HepG2 (cell line): Measurements from ENCODE around the gene SPHK2. TPM values are rescaled to one million over a fixed set of nuclear protein-coding genes. Genes with fewer than 3 reads are reported as not detected.

Source experiments
- ATAC-seq: fragments of 200-7000 bp; cut with Tn5 transposase; 3 replicates; pipeline ENCODE4 v1.9.1; 2020; ENCODE audit warnings: mild to moderate bottlenecking, moderate library complexity
- BruUV-seq: library from RNA; stranded (reverse); fragments of 400-500 nt; replicated peaks from 2 replicates; lab custom pipeline; 2021; lab: Mats Ljungman, UMichigan
- CTCF ChIA-PET: fragments of 300-600 bp; formaldehyde crosslinking; extraction: SDS; loops from one replicate; lab custom pipeline; 2021; ENCODE audit warnings: low total read pairs, inconsistent platforms, low intra/inter-chr PET ratio; lab: Yijun Ruan, JAX
- POLR2A ChIA-PET: fragments of 350-600 bp; sonication (Branson Sonifier 250); formaldehyde crosslinking; loops from one replicate; lab custom pipeline; 2020; ENCODE audit warnings: antibody characterized with exemption, inconsistent platforms; lab: Yijun Ruan, JAX
- DNase-seq: peaks from one replicate; pipeline ENCODE4 v3.0.0-alpha.2; 2015; ENCODE audit warnings: low spot score
- FAIRE-seq: peaks from 3 replicates; lab custom pipeline; 2011; peaks lifted over from hg19 to GRCh38; lab: Jason Lieb, UNC
- H2AFZ ChIP-seq: one replicate; pipeline ENCODE4 v1.6.1; 2011; ENCODE audit warnings: low read length, inconsistent platforms
- H3K27ac ChIP-seq: fragments of 300-600 bp; 3 replicates; pipeline ENCODE4 v1.8.0; 2011; ENCODE audit warnings: mixed run types, mild to moderate bottlenecking, mixed read lengths, low read length, inconsistent platforms; ENCODE audit not compliant: insufficient read depth; ENCODE audit errors: extremely low read length
- H3K27me3 ChIP-seq, 2 experiments: fragments of 200-600 bp in 1 of 2; 2 replicates in 1 of 2; 3 replicates in 1 of 2; pipeline versions ENCODE4 v1.6.0 to v1.8.0; 2011; ENCODE audit warnings: low read length in 2 of 2, mild to moderate bottlenecking in 2 of 2, moderate library complexity in 2 of 2, inconsistent platforms in 1 of 2; ENCODE audit not compliant: insufficient read depth in 2 of 2, control insufficient read depth in 1 of 2
- H3K36me3 ChIP-seq, 2 experiments: fragments of 200-600 bp in 1 of 2; replicated peaks in 1 of 2; 2 replicates in 1 of 2; 3 replicates in 1 of 2; pipeline versions ENCODE4 v1.5.1 to v1.8.0; 2011; ENCODE audit warnings: low read length in 2 of 2, inconsistent platforms in 1 of 2; ENCODE audit not compliant: insufficient read depth in 2 of 2, control insufficient read depth in 1 of 2
- H3K4me1 ChIP-seq: 2 replicates; pipeline ENCODE4 v1.5.1; 2012; ENCODE audit warnings: low read length, inconsistent platforms; ENCODE audit not compliant: insufficient read depth
- H3K4me2 ChIP-seq: 2 replicates; pipeline ENCODE4 v1.6.0; 2011; ENCODE audit warnings: low read depth, low read length, inconsistent platforms
- H3K4me3 ChIP-seq, 3 experiments: fragments of 200-600 bp in 1 of 3; sonication (generic), shearing (Covaris generic) in 1 of 3; replicated peaks in 1 of 3; 2 replicates each; pipeline ENCODE4 v1.5.1; 2011 to 2016; ENCODE audit warnings: low read length in 3 of 3, inconsistent platforms in 2 of 3, low read depth in 2 of 3, mild to moderate bottlenecking in 2 of 3, control low read depth in 1 of 3, mixed read lengths in 1 of 3; ENCODE audit not compliant: insufficient read depth in 1 of 3
- H3K79me2 ChIP-seq: one replicate; pipeline ENCODE4 v1.6.1; 2011; ENCODE audit warnings: low read length, inconsistent platforms; ENCODE audit not compliant: insufficient read depth
- H3K9ac ChIP-seq: 2 replicates; pipeline ENCODE4 v1.6.0; 2011; ENCODE audit warnings: mild to moderate bottlenecking, low read depth, low read length, inconsistent platforms; ENCODE audit not compliant: insufficient read depth
- H3K9me3 ChIP-seq: 2 replicates; pipeline ENCODE4 v1.5.1; 2012; ENCODE audit warnings: mild to moderate bottlenecking, low read length
- H4K20me1 ChIP-seq: 2 replicates; pipeline ENCODE4 v1.6.0; 2011; ENCODE audit warnings: inconsistent platforms, mild to moderate bottlenecking, low read length, moderate library complexity; ENCODE audit not compliant: insufficient read depth
- AGO1 ChIP-seq: fragments of 200-400 bp; formaldehyde crosslinking; IDR thresholded peaks from 2 replicates; pipeline ENCODE4 v1.6.1; 2017; ENCODE audit warnings: mild to moderate bottlenecking, low read depth, low read length, moderate library complexity; ENCODE audit not compliant: poor library complexity, severe bottlenecking
- ASH2L ChIP-seq: fragments of 300-600, 200-600 bp; sonication (generic); IDR thresholded peaks from 2 replicates; pipeline ENCODE4 v1.7.0; 2017; ENCODE audit warnings: low read depth, mild to moderate bottlenecking, moderate library complexity, mixed read lengths, low read length; ENCODE audit not compliant: insufficient read length
- ESRRA ChIP-seq: sonication (generic); formaldehyde crosslinking; IDR thresholded peaks from 2 replicates; pipeline ENCODE4 v1.5.1; 2020; ENCODE audit warnings: mild to moderate bottlenecking, low read depth, missing genetic modification reagents
- GATAD2A ChIP-seq: IDR thresholded peaks from 2 replicates; pipeline ENCODE4 v1.6.1; 2016
- GRHL1 ChIP-seq: sonication (generic); formaldehyde crosslinking; conservative IDR thresholded peaks from 2 replicates; pipeline ENCODE4 v1.8.0; 2022; ENCODE audit warnings: missing genetic modification reagents
- HOXA5 ChIP-seq: sonication (generic); formaldehyde crosslinking; IDR thresholded peaks from 2 replicates; pipeline ENCODE4 v1.4.0; 2020; ENCODE audit warnings: missing genetic modification reagents
- JUNB ChIP-seq: sonication (generic); formaldehyde crosslinking; IDR thresholded peaks from 2 replicates; pipeline ENCODE4 v1.8.0; 2022; ENCODE audit warnings: missing genetic modification reagents, mild to moderate bottlenecking, borderline replicate concordance
- KLF16 ChIP-seq, 2 experiments: sonication (generic) in 1 of 2; formaldehyde crosslinking in 1 of 2; IDR thresholded peaks; 2 replicates each; pipeline versions ENCODE4 v1.6.1 to v1.8.0; 2016 to 2023; ENCODE audit warnings: missing genetic modification reagents in 2 of 2, missing compliant biosample characterization in 1 of 2
- NR1H2 ChIP-seq: sonication (generic); formaldehyde crosslinking; IDR thresholded peaks from 2 replicates; pipeline ENCODE4 v1.8.1; 2022; ENCODE audit warnings: low read depth, missing genetic modification reagents, borderline replicate concordance
- PHF20 ChIP-seq: sonication (generic); formaldehyde crosslinking; IDR thresholded peaks from 2 replicates; pipeline ENCODE4 v1.5.0; 2020; ENCODE audit warnings: mild to moderate bottlenecking, missing genetic modification reagents
- PLSCR1 ChIP-seq: sonication (generic); formaldehyde crosslinking; IDR thresholded peaks from 2 replicates; pipeline ENCODE4 v1.5.0; 2020; ENCODE audit warnings: missing genetic modification reagents, mild to moderate bottlenecking, borderline replicate concordance
- SOX13 ChIP-seq, 3 experiments: fragments of 450-650 bp in 1 of 3; sonication (generic) in 1 of 3; formaldehyde crosslinking in 1 of 3; IDR thresholded peaks in 2 of 3; conservative IDR thresholded peaks in 1 of 3; 2 replicates each; pipeline versions ENCODE4 v1.5.0 to v1.6.1; 2016 to 2020; ENCODE audit warnings: antibody characterized with exemption in 1 of 3, mild to moderate bottlenecking in 1 of 3, missing compliant biosample characterization in 1 of 3, missing genetic modification reagents in 1 of 3, moderate library complexity in 1 of 3
- TBX3 ChIP-seq: fragments of 450-650 bp; IDR thresholded peaks from 2 replicates; pipeline ENCODE4 v1.6.1; 2017; ENCODE audit warnings: antibody characterized with exemption, mild to moderate bottlenecking, inconsistent platforms, borderline replicate concordance
- ZFP1 ChIP-seq: IDR thresholded peaks from 2 replicates; pipeline ENCODE4 v1.6.1; 2016
- ZMYM3 ChIP-seq: sonication (generic); formaldehyde crosslinking; IDR thresholded peaks from 2 replicates; pipeline ENCODE4 v1.5.1; 2020; ENCODE audit warnings: mild to moderate bottlenecking, missing genetic modification reagents
- ZNF138 ChIP-seq: sonication (generic); formaldehyde crosslinking; IDR thresholded peaks from 2 replicates; pipeline ENCODE4 v1.5.0; 2020; ENCODE audit warnings: mild to moderate bottlenecking, low read depth, missing genetic modification reagents
- ZNF251 ChIP-seq: sonication (generic); formaldehyde crosslinking; IDR thresholded peaks from 2 replicates; pipeline ENCODE4 v1.9.0; 2021; ENCODE audit warnings: mild to moderate bottlenecking, missing genetic modification reagents
- ZNF343 ChIP-seq: sonication (generic); formaldehyde crosslinking; IDR thresholded peaks from 2 replicates; pipeline ENCODE4 v1.4.0; 2020; ENCODE audit warnings: mild to moderate bottlenecking, missing genetic modification reagents
- WGBS: methylation state at CpG from one replicate; pipeline ENCODE4 v1.1.6; 2017; ENCODE audit warnings: low lambda C conversion rate; 5-methylcytosine and 5-hydroxymethylcytosine counted together
- in situ Hi-C: cut with HindIII; loops from 2 replicates; pipeline ENCODE4 v1.10.0; 2017; ENCODE audit warnings: low pct_unique_long_range_greater_than_20kb; ENCODE audit not compliant: extremely low pct_ligation_motif_present
- intact Hi-C: fragments of 100-400 bp; cut with micrococcal nuclease; formaldehyde crosslinking; loops from one replicate; pipeline ENCODE4 v1.10.0; 2022; ENCODE audit not compliant: unreplicated experiment
- polyA plus RNA-seq, 8 experiments: library from polyadenylated mRNA; depleted of rRNA in 3 of 8; stranded (reverse) in 7 of 8; unstranded in 1 of 8; fragments of >200 nt; fragmentation: Illumina TruSeq in 4 of 8; extraction: Trizol in 4 of 8; gene quantifications; 2 replicates each; pipeline versions ENCODE4 v1.2.1 to v1.2.3, GENCODE V29; 2011 to 2016; ENCODE audit warnings: low read depth in 4 of 8, missing spikeins in 1 of 8, mixed read lengths in 1 of 8; ENCODE audit not compliant: insufficient read depth in 1 of 8
- total RNA-seq, 5 experiments: library from RNA; depleted of rRNA; stranded (reverse); fragments of >200 nt; fragmentation: Illumina TruSeq; extraction: Trizol; gene quantifications; 2 replicates each; pipeline ENCODE4 v1.2.3, GENCODE V29; 2016; ENCODE audit warnings: low read depth in 1 of 5

Gene SPHK2
- total and polyA plus RNA-seq, 2 of the 13 experiments (the other 11 are each of a cell fraction or from before 2014, with no cell fraction given), result 2.9 to 14.4 TPM

GRCh38 chr19:48661711-48662090 is 42.4 kb downstream of the SPHK2 start:
- intact Hi-C loops, result no loop called here
- no TSS peak for BruUV-seq

GRCh38 chr19:48663667-48664066 is 44.4 kb downstream of the SPHK2 start:
- Histone ChIP-seq H3K27me3 (peaks cover 1 to 6% of the 10 kb centered on the region in 2 experiments; a peak in 2 of 5 replicates), H3K4me3 (no peak overlapping the region), H2AFZ (no peak overlapping the region), H4K20me1 (no peaks in the 10 kb centered on the region), H3K4me1 (no peaks in the 10 kb centered on the region), H3K79me2 (no peaks in the 10 kb centered on the region), H3K9me3 (no peaks in the 10 kb centered on the region), H3K27ac (no peak overlapping the region), H3K9ac (no peak overlapping the region), H3K4me2 (no peak overlapping the region), H3K36me3 (no peaks in the 10 kb centered on the region)
- in situ Hi-C loops, result no loop called here
- no peak for FAIRE-seq
- no peak for DNase-seq
- CTCF ChIA-PET, result no interaction called here
- intact Hi-C loops, result no loop called here
- no TSS peak for BruUV-seq
- POLR2A ChIA-PET, result interaction anchor here (1.1 kb wide), 1 partner anchor 10 kb away, joined by 6 read pairs; no protein-coding TSS in a partner anchor
- ATAC-seq, result no peak
- 10% methylated on average over 4 of the region's 4 CpGs for WGBS
- TF ChIP-seq ZNF138 (CRISPR knock-in tag) (no peak), AGO1 (no peak), ZNF343 (no peak), ASH2L (no peak), ESRRA (no peak), ZNF251 (CRISPR knock-in tag) (no peak), GRHL1 (CRISPR knock-in tag) (no peak), SOX13 (IDR thresholded peaks at IDR 0.05) (no peak), SOX13 (CRISPR knock-in tag; conservative IDR thresholded peaks at IDR 0.05 in 1 of 2, IDR thresholded peaks at IDR 0.05 in 1 of 2) (no peak), PHF20 (CRISPR knock-in tag) (no peak), KLF16 (CRISPR knock-in tag; IDR thresholded peaks at IDR 0.05) (no peak)

More at GRCh38 chr19:48661711-48662090, 42.4 kb downstream of the SPHK2 start:
- ATAC-seq (no peak), FAIRE-seq (no peak), DNase-seq (no peak)
- H3K27me3 ChIP-seq, result peaks cover 1 to 6% of the 10 kb centered on the region in 2 experiments; a peak in 2 of 5 replicates
- H3K79me2 ChIP-seq, result no peaks in the 10 kb centered on the region
- ChIA-PET POLR2A (no interaction called here), CTCF (no interaction called here)
- no peaks in the 10 kb centered on the region for H4K20me1 ChIP-seq
- no peaks in the 10 kb centered on the region for H3K36me3 ChIP-seq
- H3K9me3 ChIP-seq, result no peaks in the 10 kb centered on the region
- no peak overlapping the region for H3K4me3 ChIP-seq
- no peak overlapping the region for H3K9ac ChIP-seq
- H3K4me2 ChIP-seq, result no peak overlapping the region
- no peaks in the 10 kb centered on the region for H3K4me1 ChIP-seq
- WGBS, result 90% methylated on average over 13 of the region's 50 CpGs
- H3K27ac ChIP-seq, result no peak overlapping the region
- in situ Hi-C loops, result no loop called here
- no peak for TF ChIP-seq ZMYM3 (CRISPR knock-in tag)
- TF ChIP-seq ZFP1 (CRISPR knock-in tag), result no peak
- no peak for TF ChIP-seq HOXA5 (CRISPR knock-in tag)
- no peak for TF ChIP-seq GATAD2A
- no peak for TF ChIP-seq PLSCR1 (CRISPR knock-in tag)
- no peak for TF ChIP-seq JUNB (CRISPR knock-in tag)
- TF ChIP-seq NR1H2 (CRISPR knock-in tag), result no peak
- TF ChIP-seq TBX3, result no peak
- no peak overlapping the region for H2AFZ ChIP-seq
